BJ (cell line): Measurements from ENCODE around the gene FOXO6. TPM values are rescaled to one million over a fixed set of nuclear protein-coding genes. Genes with fewer than 3 reads are reported as not detected.
A peak's percentile ranks its signal among the peaks of the same experiment; 100 is the strongest.

Experiments used
- CTCF ChIA-PET: fragments of 350-600 bp; formaldehyde crosslinking; extraction: SDS; loops from one replicate; lab custom pipeline; 2021; ENCODE audit warnings: antibody characterized with exemption, inconsistent platforms; lab: Yijun Ruan, JAX
- POLR2A ChIA-PET: fragments of 300-600 bp; sonication (Branson Sonifier 250); formaldehyde crosslinking; extraction: SDS; loops from one replicate; lab custom pipeline; 2021; ENCODE audit warnings: antibody characterized with exemption; lab: Charles Lee
- DNase-seq: peaks from one replicate; pipeline ENCODE4 v3.0.0-alpha.2; 2011; ENCODE audit warnings: low read depth
- H3K27me3 ChIP-seq: 2 replicates; pipeline ENCODE4 v1.6.0; 2011; ENCODE audit warnings: low read length; ENCODE audit not compliant: control insufficient read depth, insufficient read depth
- H3K36me3 ChIP-seq: 2 replicates; pipeline ENCODE4 v1.5.1; 2011; ENCODE audit warnings: low read length; ENCODE audit not compliant: control insufficient read depth, insufficient read depth
- H3K4me3 ChIP-seq: 2 replicates; pipeline ENCODE4 v1.5.1; 2011; ENCODE audit warnings: low read depth, mild to moderate bottlenecking, control low read depth, low read length
- CTCF ChIP-seq: IDR thresholded peaks from 2 replicates; pipeline ENCODE4 v1.5.1; 2011; ENCODE audit warnings: low read depth, mild to moderate bottlenecking, control low read depth, inconsistent platforms, low read length, moderate library complexity; ENCODE audit not compliant: insufficient read depth
- polyA plus RNA-seq: library from polyadenylated mRNA; depleted of rRNA; stranded (reverse); fragments of >200 nt; gene quantifications from 2 replicates; pipeline ENCODE4 v1.2.3, GENCODE V29; 2011

The FOXO6 gene
- polyA plus RNA-seq, 1 experiment, result 0.02 TPM

- CTCF ChIA-PET, result interaction anchor here (1.1 to 1.3 kb wide), 2 partner anchors 15 kb away, joined by 3 to 5 read pairs; no protein-coding TSS in a partner anchor
- no peaks in the 10 kb centered on the region for H3K36me3 ChIP-seq
- H3K4me3 ChIP-seq, result peak overlapping the region; percentile 46
- no peak for TF ChIP-seq CTCF
- H3K27me3 ChIP-seq, result peaks cover 28% of the 10 kb centered on the region
- DNase-seq, result no peak
- POLR2A ChIA-PET, result no interaction called here
Measured at GRCh38 chr1:41360074-41360785, 1.0 kb upstream of the FOXO6 start.

- peaks cover 32% of the 10 kb centered on the region for H3K27me3 ChIP-seq
- ChIA-PET CTCF (interaction anchor here (0.8 to 1.8 kb wide), 5 partner anchors 13 to 56 kb away, joined by 3 to 5 read pairs (median 3); no protein-coding TSS in a partner anchor), POLR2A (interaction anchor here (0.6 kb wide), 1 partner anchor 69 kb away, joined by 6 read pairs; no protein-coding TSS in a partner anchor)
- no peak for DNase-seq
- peak overlapping the region; percentile 46 for H3K4me3 ChIP-seq
- TF ChIP-seq CTCF, result no peak
- no peaks in the 10 kb centered on the region for H3K36me3 ChIP-seq
Measured at GRCh38 chr1:41361495-41362356, 492 bp downstream of the FOXO6 start.

- no peak for DNase-seq
- no peaks in the 10 kb centered on the region for H3K36me3 ChIP-seq
- ChIA-PET CTCF (interaction anchor here (1.8 kb wide), 1 partner anchor 55 kb away, joined by 4 read pairs; no protein-coding TSS in a partner anchor), POLR2A (no interaction called here)
- TF ChIP-seq CTCF, result no peak
- H3K4me3 ChIP-seq, result no peak overlapping the region
- H3K27me3 ChIP-seq, result peaks cover 38% of the 10 kb centered on the region
Measured at GRCh38 chr1:41362357-41362721, 1.1 kb downstream of the FOXO6 start.

- no peak overlapping the region for H3K4me3 ChIP-seq
- DNase-seq, result no peak
- H3K36me3 ChIP-seq, result no peaks in the 10 kb centered on the region
- ChIA-PET CTCF (interaction anchor here (1.8 kb wide), 1 partner anchor 54 kb away, joined by 4 read pairs; no protein-coding TSS in a partner anchor), POLR2A (no interaction called here)
- peaks cover 41% of the 10 kb centered on the region for H3K27me3 ChIP-seq
- no peak for TF ChIP-seq CTCF
Measured at GRCh38 chr1:41362749-41363590, 1.7 kb downstream of the FOXO6 start.
